Kidney epithelial cell (primary cell): ENCODE data around the gene COL23A1. TPM values are rescaled to one million over a fixed set of nuclear protein-coding genes. Genes with fewer than 3 reads are reported as not detected.
"Not testable (repeated sequence)": the region's sequence is repeated elsewhere in the genome, so short reads cannot be mapped to it uniquely, and the experiment has no call there.

Experiments
- DNase-seq: peaks from one replicate; pipeline ENCODE4 v3.0.0-alpha.2; 2010; ENCODE audit warnings: low read depth
- H3K27me3 ChIP-seq: 2 replicates; pipeline ENCODE4 v1.6.0; 2011; ENCODE audit warnings: low read length; ENCODE audit not compliant: control insufficient read depth, insufficient read depth
- H3K36me3 ChIP-seq: 2 replicates; pipeline ENCODE4 v1.5.1; 2011; ENCODE audit warnings: low read length; ENCODE audit not compliant: control insufficient read depth, insufficient read depth
- H3K4me3 ChIP-seq: 2 replicates; pipeline ENCODE4 v1.5.1; 2011; ENCODE audit warnings: low read depth, mild to moderate bottlenecking, control low read depth, low read length
- total RNA-seq: library from RNA; depleted of rRNA; stranded (reverse); fragments of >200 nt; gene quantifications from 2 replicates; pipeline ENCODE4 v1.2.3, GENCODE V29; 2015
- TF ChIP-seq, protein P1 (sequence below): IDR thresholded peaks from 2 replicates; pipeline ENCODE4 v1.5.1; 2011; ENCODE audit warnings: mild to moderate bottlenecking, moderate library complexity, low read length, control low read depth, inconsistent platforms; ENCODE audit not compliant: insufficient read depth, poor library complexity, severe bottlenecking

Gene COL23A1
- total RNA-seq, 1 donor from 2014 or later = 0.17 TPM

DNA sequence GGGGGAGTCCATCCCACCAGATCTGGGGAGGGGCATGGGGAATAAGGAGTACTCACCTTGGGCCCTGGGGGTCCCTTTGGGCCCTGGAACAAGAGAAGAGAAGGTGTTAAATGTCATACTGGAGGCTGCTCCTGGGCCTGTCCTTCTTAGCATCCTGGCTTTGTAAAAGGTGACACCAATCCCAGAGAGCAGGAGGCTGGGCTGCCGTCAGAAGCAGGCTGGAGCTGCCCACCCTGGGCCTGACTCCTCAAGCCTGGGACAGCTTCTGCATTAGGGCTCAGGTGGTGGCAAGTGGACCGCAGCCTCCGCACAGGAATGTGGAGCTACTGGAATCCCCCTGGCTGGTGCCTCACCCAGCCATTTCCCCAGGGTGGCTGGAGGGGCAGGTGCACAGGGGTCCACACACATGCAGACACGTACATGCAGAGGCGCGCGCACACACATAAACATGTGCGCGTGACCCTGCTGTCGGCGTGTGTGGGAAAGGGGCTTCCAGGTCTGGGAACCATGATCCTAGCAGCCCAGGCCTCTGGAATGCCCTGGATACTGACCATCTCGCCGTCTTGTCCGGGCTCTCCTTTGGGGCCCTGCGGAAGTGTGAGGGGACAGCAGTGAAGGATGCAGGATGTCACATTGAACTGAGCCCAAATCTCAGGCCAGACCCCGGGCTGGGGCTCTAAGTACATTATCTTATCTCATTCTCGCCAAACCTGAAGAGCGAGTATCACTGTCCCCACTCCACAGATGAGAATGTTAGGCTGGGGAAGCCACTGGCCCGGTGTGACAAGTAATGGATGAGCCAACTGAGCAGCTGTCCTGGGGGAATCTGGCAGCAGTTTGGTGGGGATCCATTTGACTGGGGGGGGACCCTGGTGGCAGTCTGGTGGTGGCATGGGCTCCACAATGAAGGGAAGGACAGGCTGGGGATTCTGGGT is 328.3 kb downstream of the COL23A1 start:
- TF ChIP-seq, protein P1, sequence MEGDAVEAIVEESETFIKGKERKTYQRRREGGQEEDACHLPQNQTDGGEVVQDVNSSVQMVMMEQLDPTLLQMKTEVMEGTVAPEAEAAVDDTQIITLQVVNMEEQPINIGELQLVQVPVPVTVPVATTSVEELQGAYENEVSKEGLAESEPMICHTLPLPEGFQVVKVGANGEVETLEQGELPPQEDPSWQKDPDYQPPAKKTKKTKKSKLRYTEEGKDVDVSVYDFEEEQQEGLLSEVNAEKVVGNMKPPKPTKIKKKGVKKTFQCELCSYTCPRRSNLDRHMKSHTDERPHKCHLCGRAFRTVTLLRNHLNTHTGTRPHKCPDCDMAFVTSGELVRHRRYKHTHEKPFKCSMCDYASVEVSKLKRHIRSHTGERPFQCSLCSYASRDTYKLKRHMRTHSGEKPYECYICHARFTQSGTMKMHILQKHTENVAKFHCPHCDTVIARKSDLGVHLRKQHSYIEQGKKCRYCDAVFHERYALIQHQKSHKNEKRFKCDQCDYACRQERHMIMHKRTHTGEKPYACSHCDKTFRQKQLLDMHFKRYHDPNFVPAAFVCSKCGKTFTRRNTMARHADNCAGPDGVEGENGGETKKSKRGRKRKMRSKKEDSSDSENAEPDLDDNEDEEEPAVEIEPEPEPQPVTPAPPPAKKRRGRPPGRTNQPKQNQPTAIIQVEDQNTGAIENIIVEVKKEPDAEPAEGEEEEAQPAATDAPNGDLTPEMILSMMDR = no peak
- no peak for DNase-seq
- H3K4me3 ChIP-seq = no peak overlapping the region
- H3K27me3 ChIP-seq = no peaks in the 10 kb centered on the region
- no peaks in the 10 kb centered on the region for H3K36me3 ChIP-seq

DNA sequence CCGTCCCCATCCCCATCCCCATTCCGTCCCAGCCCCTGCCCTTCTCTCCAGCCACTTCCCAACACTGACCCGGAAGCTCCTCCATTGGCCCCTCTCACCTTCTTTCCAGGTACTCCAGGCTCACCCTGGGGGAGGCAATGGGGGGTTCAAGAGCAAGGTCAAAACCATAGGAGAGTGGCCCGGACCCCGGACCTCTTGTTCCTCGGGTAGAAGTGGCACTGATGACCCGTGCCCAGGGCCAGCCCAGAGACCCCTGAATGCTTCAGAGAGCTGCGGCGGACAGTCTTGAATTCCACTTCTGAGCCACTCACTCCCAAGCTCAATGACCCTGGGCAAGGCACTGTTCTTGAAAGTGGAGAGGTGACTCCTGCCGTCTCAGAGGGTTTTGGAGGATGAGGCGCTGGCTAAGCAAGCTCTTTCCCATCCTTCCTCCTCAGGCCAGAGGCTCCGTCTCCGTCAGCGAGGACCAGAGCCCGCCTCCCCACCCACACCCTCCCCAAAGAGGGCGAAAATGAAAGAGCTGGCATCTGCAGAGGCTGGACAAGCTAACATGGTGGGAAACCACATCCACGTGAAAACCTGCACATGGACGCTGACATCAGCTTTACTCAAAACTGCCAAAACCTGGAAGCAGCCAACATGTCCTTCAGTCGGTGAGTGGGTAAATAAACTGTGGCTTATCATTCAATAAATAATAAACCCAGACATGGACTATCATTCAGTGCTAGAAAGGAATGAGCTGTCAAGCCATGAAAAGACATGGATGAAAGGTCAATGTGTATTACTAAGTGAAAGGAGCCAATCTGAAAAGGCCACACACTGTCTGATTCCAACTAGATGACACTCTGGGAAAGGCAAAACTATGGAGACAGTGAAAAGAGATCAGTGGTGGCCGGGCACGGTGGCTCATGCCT is 330.3 kb downstream of the COL23A1 start:
- Histone ChIP-seq H3K27me3 (no peaks in the 10 kb centered on the region), H3K4me3 (no peak overlapping the region), H3K36me3 (no peaks in the 10 kb centered on the region)
- no peak for DNase-seq
- TF ChIP-seq, protein P1 = no peak

DNA sequence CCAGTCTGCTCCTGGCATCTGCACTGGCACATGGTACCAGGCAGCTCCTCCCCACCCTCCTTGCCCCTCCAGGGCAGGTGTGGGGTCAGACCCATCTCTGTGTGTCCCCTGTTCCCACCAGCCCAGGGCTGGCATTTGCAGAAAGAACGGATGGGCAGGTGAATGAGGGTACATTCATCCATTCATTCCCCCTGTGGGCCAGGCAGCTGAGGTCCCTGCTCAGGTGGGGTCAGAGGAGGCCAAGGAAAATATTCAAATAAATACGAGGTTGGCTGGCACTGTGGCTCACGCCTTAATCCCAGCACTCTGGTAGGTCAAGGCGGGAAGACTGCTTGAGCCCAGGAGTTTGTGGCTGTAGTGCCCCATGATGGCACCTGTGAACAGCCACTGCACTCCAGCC is 332.5 kb downstream of the COL23A1 start:
- no peaks in the 10 kb centered on the region for H3K36me3 ChIP-seq
- H3K4me3 ChIP-seq = no peak overlapping the region
- DNase-seq = no peak
- H3K27me3 ChIP-seq = no peaks in the 10 kb centered on the region
- TF ChIP-seq, protein P1 = no peak

DNA sequence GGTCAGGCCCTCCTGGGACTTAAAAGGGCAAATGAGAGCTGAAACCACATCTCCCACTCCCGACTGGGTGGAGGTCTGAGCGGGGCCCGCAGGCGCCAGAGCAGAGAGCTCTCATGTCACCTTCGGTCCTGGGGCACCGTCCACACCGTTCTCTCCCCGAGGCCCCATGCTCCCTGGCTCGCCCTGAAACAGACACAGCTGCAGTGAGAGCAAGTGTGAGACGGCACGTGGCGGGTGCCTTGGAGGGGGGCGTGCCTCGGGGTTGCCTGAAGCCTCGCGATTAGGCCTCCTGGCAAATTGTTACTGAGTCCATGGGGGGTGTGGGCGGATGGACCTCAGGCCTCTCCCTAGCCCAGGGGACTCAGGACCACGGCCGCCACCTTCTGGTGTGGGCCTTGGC is 333.4 kb downstream of the COL23A1 start:
- DNase-seq = no peak
- Histone ChIP-seq H3K27me3 (no peaks in the 10 kb centered on the region), H3K36me3 (no peaks in the 10 kb centered on the region), H3K4me3 (no peak overlapping the region)
- TF ChIP-seq, protein P1 = no peak

DNA sequence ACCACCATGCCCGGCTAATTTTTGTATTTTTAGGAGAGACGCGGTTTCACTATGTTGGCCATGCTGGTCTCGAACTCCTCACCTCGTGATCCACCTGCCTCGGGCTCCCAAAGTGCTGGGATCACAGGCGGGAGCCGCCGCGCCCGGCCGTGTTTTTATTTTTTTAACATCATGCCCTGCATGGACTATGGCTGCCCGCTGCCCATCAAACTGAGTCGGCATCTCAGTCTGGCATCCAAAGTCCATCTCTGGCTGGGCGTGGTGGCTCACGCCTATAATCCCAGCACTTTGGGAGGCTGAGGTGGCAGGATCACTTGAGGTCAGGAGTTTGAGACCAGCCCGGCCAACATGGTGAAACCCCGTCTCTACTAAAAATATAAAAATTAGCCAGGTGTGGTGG is 336.6 kb downstream of the COL23A1 start:
- not testable (repeated sequence) for H3K4me3 ChIP-seq, H3K36me3 ChIP-seq, DNase-seq, H3K27me3 ChIP-seq

DNA sequence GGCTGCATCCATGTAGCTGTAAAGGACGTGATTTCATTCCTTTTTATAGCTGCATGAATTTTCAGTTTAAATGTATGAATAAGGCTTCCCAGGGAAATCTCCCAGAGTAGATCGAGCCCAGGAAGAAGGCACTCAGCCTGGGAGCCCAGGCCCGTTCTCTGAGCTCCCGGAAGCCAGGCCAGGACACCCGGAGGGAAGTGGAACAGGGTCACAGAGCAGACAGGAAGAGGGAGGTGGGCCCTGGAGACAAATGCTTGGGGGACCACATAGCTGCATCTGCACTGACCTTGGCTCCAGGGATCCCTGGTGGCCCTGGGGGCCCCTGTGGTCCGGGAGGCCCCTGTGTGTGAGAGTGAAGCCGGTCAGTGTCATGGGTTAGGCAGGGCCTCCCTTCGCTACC is 337.9 kb downstream of the COL23A1 start:
- DNase-seq = no peak
- H3K27me3 ChIP-seq = no peaks in the 10 kb centered on the region
- TF ChIP-seq, protein P1 = no peak
- no peaks in the 10 kb centered on the region for H3K36me3 ChIP-seq
- H3K4me3 ChIP-seq = no peak overlapping the region
